ENCODE measurements around the gene ZBED2.
"Not testable (repeated sequence)": the region's sequence is repeated elsewhere in the genome, so short reads cannot be mapped to it uniquely, and the experiment has no call there.

- TF ChIP-seq, protein P1, sequence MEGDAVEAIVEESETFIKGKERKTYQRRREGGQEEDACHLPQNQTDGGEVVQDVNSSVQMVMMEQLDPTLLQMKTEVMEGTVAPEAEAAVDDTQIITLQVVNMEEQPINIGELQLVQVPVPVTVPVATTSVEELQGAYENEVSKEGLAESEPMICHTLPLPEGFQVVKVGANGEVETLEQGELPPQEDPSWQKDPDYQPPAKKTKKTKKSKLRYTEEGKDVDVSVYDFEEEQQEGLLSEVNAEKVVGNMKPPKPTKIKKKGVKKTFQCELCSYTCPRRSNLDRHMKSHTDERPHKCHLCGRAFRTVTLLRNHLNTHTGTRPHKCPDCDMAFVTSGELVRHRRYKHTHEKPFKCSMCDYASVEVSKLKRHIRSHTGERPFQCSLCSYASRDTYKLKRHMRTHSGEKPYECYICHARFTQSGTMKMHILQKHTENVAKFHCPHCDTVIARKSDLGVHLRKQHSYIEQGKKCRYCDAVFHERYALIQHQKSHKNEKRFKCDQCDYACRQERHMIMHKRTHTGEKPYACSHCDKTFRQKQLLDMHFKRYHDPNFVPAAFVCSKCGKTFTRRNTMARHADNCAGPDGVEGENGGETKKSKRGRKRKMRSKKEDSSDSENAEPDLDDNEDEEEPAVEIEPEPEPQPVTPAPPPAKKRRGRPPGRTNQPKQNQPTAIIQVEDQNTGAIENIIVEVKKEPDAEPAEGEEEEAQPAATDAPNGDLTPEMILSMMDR (IDR thresholded peaks at IDR 0.05): not testable (repeated sequence)
- not testable (repeated sequence) for TF ChIP-seq POLR2A, EP300, POLR2AphosphoS5 (IDR thresholded peaks at IDR 0.05)
These were observed 33.9 kb upstream of the ZBED2 start for GRCh38 chr3:111629018-111629417.

All from stomach (tissue), 4 donors.